Measurements from ENCODE around the gene CREB3L4.

DNA sequence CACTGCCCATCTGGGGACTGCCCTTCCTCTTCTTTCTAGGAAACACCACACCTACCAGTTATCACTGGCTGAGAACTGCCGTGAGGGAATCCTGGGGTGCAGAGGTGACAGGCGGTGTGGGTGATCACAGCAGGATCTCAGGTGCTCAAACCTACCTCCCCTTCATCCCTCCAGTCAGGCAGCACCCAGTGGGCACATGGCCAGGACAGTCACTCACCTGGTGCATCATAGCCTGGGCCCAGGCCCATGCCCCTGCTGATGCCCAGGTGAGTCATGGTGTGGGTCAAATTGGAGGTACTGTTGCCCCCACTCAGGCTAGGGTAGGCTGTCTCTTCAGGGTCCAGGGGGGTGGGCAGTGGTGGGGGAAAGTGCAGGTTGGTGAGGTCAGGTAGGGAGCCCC is 15.9 kb upstream of the CREB3L4 start:
- TF ChIP-seq EZH2 (IDR thresholded peaks at IDR 0.05; ENCODE audit: insufficient read depth, poor library complexity, severe bottlenecking): no peak
- TF ChIP-seq EZH2phosphoT487 (IDR thresholded peaks at IDR 0.05; ENCODE audit: insufficient read depth, low read depth): no peak

Data from GM23248 (cell line).